HepG2 (cell line): ENCODE results near the gene STC2. TPM values are rescaled to one million over a fixed set of nuclear protein-coding genes. Genes with fewer than 3 reads are reported as not detected.
A peak's percentile ranks its signal among the peaks of the same experiment; 100 is the strongest.

Experiments
- ARNTL ChIP-seq: sonication (generic); formaldehyde crosslinking; IDR thresholded peaks from 2 replicates; pipeline ENCODE4 v1.4.0; 2020; ENCODE audit warnings: mild to moderate bottlenecking, missing genetic modification reagents
- FOXP1 ChIP-seq, 2 experiments: fragments of 450-650 bp in 1 of 2; IDR thresholded peaks; 2 replicates each; pipeline ENCODE4 v1.6.1; 2017 to 2018; ENCODE audit warnings: antibody characterized with exemption in 1 of 2
- KLF9 ChIP-seq: IDR thresholded peaks from 2 replicates; pipeline ENCODE4 v1.6.1; 2016; ENCODE audit warnings: low read depth
- NCOA5 ChIP-seq: sonication (generic); formaldehyde crosslinking; IDR thresholded peaks from 2 replicates; pipeline ENCODE4 v1.4.0; 2020; ENCODE audit warnings: missing genetic modification reagents
- PAX8 ChIP-seq: sonication (generic); formaldehyde crosslinking; IDR thresholded peaks from 2 replicates; pipeline ENCODE4 v1.8.0; 2022; ENCODE audit warnings: mild to moderate bottlenecking, missing genetic modification reagents, borderline replicate concordance
- REL ChIP-seq: sonication (generic); formaldehyde crosslinking; conservative IDR thresholded peaks from 2 replicates; pipeline ENCODE4 v1.8.0; 2022; ENCODE audit warnings: mild to moderate bottlenecking, missing genetic modification reagents, moderate library complexity
- SMC3 ChIP-seq: IDR thresholded peaks from 2 replicates; pipeline ENCODE4 v1.6.1; 2011; ENCODE audit warnings: low read length, improper control_type of control experiment
- XRCC5 ChIP-seq: fragments of 200-400 bp; formaldehyde crosslinking; optimal IDR thresholded peaks from 2 replicates; pipeline ENCODE3; 2017; ENCODE audit warnings: mild to moderate bottlenecking, low read length
- ZFP41 ChIP-seq: sonication (generic); formaldehyde crosslinking; IDR thresholded peaks from 2 replicates; pipeline ENCODE4 v1.4.0; 2020; ENCODE audit warnings: mild to moderate bottlenecking, missing genetic modification reagents, borderline replicate concordance
- ZMAT3 ChIP-seq: sonication (generic); formaldehyde crosslinking; conservative IDR thresholded peaks from 2 replicates; pipeline ENCODE4 v1.7.0; 2021; ENCODE audit warnings: missing genetic modification reagents
- ZNF12 ChIP-seq: sonication (generic); formaldehyde crosslinking; IDR thresholded peaks from 2 replicates; pipeline ENCODE4 v1.5.0; 2020; ENCODE audit warnings: missing genetic modification reagents
- ZNF296 ChIP-seq: sonication (generic); formaldehyde crosslinking; conservative IDR thresholded peaks from 2 replicates; pipeline ENCODE4 v1.5.0; 2020; ENCODE audit warnings: mild to moderate bottlenecking, missing genetic modification reagents
- polyA plus RNA-seq, 8 experiments: library from polyadenylated mRNA; depleted of rRNA in 3 of 8; stranded (reverse) in 7 of 8; unstranded in 1 of 8; fragments of >200 nt; fragmentation: Illumina TruSeq in 4 of 8; extraction: Trizol in 4 of 8; gene quantifications; 2 replicates each; pipeline versions ENCODE4 v1.2.1 to v1.2.3, GENCODE V29; 2011 to 2016; ENCODE audit warnings: low read depth in 4 of 8, missing spikeins in 1 of 8, mixed read lengths in 1 of 8; ENCODE audit not compliant: insufficient read depth in 1 of 8
- total RNA-seq, 5 experiments: library from RNA; depleted of rRNA; stranded (reverse); fragments of >200 nt; fragmentation: Illumina TruSeq; extraction: Trizol; gene quantifications; 2 replicates each; pipeline ENCODE4 v1.2.3, GENCODE V29; 2016; ENCODE audit warnings: low read depth in 1 of 5
- TF ChIP-seq, protein P1 (sequence below): IDR thresholded peaks from 2 replicates; pipeline ENCODE4 v1.6.1; 2016; ENCODE audit warnings: low read depth
- TF ChIP-seq, protein P2 (sequence below): sonication (generic); formaldehyde crosslinking; IDR thresholded peaks from 2 replicates; pipeline ENCODE4 v1.4.0; 2020; ENCODE audit warnings: missing genetic modification reagents
- TF ChIP-seq, protein P3 (sequence below): sonication (generic); formaldehyde crosslinking; IDR thresholded peaks from 2 replicates; pipeline ENCODE4 v1.8.0; 2022; ENCODE audit warnings: mild to moderate bottlenecking, missing genetic modification reagents; ENCODE audit not compliant: insufficient replicate concordance
- TF ChIP-seq, protein P4 (sequence below): sonication (generic); formaldehyde crosslinking; IDR thresholded peaks from 2 replicates; pipeline ENCODE4 v1.4.0; 2020; ENCODE audit warnings: missing genetic modification reagents
- TF ChIP-seq, protein P5 (sequence below): sonication (generic); formaldehyde crosslinking; IDR thresholded peaks from 2 replicates; pipeline ENCODE4 v1.8.1; 2022; ENCODE audit warnings: low read depth, mild to moderate bottlenecking, missing genetic modification reagents

The STC2 gene
- total and polyA plus RNA-seq, 2 of the 13 experiments (the other 11 are each of a cell fraction or from before 2014, with no cell fraction given): 27.1 to 69.2 TPM

DNA sequence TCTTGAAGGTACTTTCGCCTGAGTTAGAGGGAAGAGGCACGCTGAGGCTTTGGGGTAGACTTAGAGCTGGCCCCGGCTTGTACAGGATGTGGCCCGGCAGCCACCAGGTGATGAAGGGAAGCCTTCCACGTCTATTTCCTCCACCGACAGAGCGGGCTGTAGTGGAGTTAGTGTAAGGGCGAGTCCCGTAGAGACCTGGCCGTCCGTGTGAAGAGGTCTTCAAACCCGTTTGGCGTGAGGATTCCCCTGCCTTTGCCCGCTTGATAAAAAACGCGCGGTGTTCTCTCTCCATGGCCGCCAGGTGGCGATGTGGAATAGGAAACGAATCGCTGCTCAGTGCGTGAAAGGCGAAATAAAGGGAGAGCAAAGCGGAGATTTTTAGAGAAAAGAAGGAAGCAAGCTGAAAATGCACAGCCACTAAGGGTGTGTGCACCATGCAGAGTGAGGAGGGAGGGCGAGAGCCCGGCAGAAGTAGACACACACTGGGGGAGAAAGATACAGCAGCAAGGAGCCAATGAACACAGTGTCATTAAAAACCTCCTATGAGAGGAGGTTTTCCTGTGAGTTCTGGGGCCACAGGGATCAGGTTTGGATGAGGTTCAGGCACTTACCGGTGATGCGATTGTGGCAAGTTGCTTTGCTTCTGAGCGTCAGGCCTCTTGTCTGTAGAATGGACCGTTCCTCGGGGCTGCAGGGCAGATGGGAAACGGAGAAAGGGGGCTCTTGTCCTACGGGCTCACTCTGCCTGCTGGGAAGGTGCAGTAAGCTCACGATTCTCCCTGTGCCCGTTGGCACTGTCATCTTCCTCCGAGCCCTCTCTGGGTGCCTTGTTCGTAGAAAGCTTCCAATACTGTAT is 34.2 kb downstream of the STC2 start (continued):
- TF ChIP-seq, protein P1, sequence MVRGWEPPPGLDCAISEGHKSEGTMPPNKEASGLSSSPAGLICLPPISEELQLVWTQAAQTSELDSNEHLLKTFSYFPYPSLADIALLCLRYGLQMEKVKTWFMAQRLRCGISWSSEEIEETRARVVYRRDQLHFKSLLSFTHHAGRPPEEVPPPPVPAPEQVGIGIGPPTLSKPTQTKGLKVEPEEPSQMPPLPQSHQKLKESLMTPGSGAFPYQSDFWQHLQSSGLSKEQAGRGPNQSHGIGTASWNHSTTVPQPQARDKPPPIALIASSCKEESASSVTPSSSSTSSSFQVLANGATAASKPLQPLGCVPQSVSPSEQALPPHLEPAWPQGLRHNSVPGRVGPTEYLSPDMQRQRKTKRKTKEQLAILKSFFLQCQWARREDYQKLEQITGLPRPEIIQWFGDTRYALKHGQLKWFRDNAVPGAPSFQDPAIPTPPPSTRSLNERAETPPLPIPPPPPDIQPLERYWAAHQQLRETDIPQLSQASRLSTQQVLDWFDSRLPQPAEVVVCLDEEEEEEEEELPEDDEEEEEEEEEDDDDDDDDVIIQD (CRISPR knock-in tag): no peak
- TF ChIP-seq ARNTL (CRISPR knock-in tag) (peak; percentile 56; the same call in 1 of the 2 replicates), SMC3 (peak; percentile 98), REL (CRISPR knock-in tag) (no peak), FOXP1 (IDR thresholded peaks at IDR 0.05) (no peak), FOXP1 (CRISPR knock-in tag; IDR thresholded peaks at IDR 0.05) (no peak), ZMAT3 (CRISPR knock-in tag) (no peak), XRCC5 (no peak), ZNF12 (CRISPR knock-in tag) (no peak), NCOA5 (no peak), KLF9 (no peak), ZNF296 (CRISPR knock-in tag) (no peak), ZFP41 (CRISPR knock-in tag) (no peak), PAX8 (CRISPR knock-in tag) (no peak)
- TF ChIP-seq, protein P2, sequence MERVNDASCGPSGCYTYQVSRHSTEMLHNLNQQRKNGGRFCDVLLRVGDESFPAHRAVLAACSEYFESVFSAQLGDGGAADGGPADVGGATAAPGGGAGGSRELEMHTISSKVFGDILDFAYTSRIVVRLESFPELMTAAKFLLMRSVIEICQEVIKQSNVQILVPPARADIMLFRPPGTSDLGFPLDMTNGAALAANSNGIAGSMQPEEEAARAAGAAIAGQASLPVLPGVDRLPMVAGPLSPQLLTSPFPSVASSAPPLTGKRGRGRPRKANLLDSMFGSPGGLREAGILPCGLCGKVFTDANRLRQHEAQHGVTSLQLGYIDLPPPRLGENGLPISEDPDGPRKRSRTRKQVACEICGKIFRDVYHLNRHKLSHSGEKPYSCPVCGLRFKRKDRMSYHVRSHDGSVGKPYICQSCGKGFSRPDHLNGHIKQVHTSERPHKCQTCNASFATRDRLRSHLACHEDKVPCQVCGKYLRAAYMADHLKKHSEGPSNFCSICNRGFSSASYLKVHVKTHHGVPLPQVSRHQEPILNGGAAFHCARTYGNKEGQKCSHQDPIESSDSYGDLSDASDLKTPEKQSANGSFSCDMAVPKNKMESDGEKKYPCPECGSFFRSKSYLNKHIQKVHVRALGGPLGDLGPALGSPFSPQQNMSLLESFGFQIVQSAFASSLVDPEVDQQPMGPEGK (CRISPR knock-in tag): no peak
- TF ChIP-seq, protein P3, sequence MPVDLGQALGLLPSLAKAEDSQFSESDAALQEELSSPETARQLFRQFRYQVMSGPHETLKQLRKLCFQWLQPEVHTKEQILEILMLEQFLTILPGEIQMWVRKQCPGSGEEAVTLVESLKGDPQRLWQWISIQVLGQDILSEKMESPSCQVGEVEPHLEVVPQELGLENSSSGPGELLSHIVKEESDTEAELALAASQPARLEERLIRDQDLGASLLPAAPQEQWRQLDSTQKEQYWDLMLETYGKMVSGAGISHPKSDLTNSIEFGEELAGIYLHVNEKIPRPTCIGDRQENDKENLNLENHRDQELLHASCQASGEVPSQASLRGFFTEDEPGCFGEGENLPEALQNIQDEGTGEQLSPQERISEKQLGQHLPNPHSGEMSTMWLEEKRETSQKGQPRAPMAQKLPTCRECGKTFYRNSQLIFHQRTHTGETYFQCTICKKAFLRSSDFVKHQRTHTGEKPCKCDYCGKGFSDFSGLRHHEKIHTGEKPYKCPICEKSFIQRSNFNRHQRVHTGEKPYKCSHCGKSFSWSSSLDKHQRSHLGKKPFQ: no peak
- TF ChIP-seq, protein P4, sequence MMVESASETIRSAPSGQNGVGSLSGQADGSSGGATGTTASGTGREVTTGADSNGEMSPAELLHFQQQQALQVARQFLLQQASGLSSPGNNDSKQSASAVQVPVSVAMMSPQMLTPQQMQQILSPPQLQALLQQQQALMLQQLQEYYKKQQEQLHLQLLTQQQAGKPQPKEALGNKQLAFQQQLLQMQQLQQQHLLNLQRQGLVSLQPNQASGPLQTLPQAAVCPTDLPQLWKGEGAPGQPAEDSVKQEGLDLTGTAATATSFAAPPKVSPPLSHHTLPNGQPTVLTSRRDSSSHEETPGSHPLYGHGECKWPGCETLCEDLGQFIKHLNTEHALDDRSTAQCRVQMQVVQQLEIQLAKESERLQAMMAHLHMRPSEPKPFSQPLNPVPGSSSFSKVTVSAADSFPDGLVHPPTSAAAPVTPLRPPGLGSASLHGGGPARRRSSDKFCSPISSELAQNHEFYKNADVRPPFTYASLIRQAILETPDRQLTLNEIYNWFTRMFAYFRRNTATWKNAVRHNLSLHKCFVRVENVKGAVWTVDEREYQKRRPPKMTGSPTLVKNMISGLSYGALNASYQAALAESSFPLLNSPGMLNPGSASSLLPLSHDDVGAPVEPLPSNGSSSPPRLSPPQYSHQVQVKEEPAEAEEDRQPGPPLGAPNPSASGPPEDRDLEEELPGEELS (CRISPR knock-in tag): no peak; the same call in 1 of the 2 replicates
- TF ChIP-seq, protein P5, sequence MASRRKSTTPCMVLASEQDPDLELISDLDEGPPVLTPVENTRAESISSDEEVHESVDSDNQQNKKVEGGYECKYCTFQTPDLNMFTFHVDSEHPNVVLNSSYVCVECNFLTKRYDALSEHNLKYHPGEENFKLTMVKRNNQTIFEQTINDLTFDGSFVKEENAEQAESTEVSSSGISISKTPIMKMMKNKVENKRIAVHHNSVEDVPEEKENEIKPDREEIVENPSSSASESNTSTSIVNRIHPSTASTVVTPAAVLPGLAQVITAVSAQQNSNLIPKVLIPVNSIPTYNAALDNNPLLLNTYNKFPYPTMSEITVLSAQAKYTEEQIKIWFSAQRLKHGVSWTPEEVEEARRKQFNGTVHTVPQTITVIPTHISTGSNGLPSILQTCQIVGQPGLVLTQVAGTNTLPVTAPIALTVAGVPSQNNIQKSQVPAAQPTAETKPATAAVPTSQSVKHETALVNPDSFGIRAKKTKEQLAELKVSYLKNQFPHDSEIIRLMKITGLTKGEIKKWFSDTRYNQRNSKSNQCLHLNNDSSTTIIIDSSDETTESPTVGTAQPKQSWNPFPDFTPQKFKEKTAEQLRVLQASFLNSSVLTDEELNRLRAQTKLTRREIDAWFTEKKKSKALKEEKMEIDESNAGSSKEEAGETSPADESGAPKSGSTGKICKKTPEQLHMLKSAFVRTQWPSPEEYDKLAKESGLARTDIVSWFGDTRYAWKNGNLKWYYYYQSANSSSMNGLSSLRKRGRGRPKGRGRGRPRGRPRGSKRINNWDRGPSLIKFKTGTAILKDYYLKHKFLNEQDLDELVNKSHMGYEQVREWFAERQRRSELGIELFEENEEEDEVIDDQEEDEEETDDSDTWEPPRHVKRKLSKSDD (CRISPR knock-in tag): no peak
